Esophagus muscularis mucosa (tissue), 4 donors: Measurements from ENCODE around the gene TAF11. TPM values are rescaled to one million over a fixed set of nuclear protein-coding genes. Genes with fewer than 3 reads are reported as not detected.

ENCODE experiments used
- DNase-seq: peaks from one replicate; pipeline ENCODE4 v3.0.0-alpha.2; 2017; ENCODE audit errors: extremely low spot score
- H3K27ac ChIP-seq, 4 donors: fragments of 200-600 bp; sonication (generic); replicated peaks in 1 of 4; 1 replicate in 3 of 4; 2 replicates in 1 of 4; pipeline ENCODE4 v1.5.1; 2016 to 2019; ENCODE audit warnings: mild to moderate bottlenecking in 1 of 4
- H3K27me3 ChIP-seq, 4 donors: fragments of 200-600 bp; sonication (generic); one replicate each; pipeline versions ENCODE4 v1.5.1 to v1.6.0; 2016 to 2019
- H3K36me3 ChIP-seq, 4 donors: fragments of 200-600 bp; sonication (generic); one replicate each; pipeline ENCODE4 v1.5.1; 2016 to 2019
- H3K4me1 ChIP-seq, 4 donors: fragments of 200-600 bp; sonication (generic); one replicate each; pipeline ENCODE4 v1.5.1; 2016 to 2019
- H3K4me3 ChIP-seq, 4 donors: fragments of 200-600 bp; sonication (generic); 1 replicate in 2 of 4; 2 replicates in 2 of 4; pipeline ENCODE4 v1.5.1; 2016 to 2019; ENCODE audit warnings: mild to moderate bottlenecking in 4 of 4, moderate library complexity in 1 of 4
- H3K9me3 ChIP-seq, 4 donors: fragments of 200-600 bp; sonication (generic); 1 replicate in 3 of 4; 2 replicates in 1 of 4; pipeline ENCODE4 v1.5.1; 2016 to 2019
- EP300 ChIP-seq: sonication (generic); formaldehyde crosslinking; IDR thresholded peaks from one replicate; pipeline ENCODE4 v1.6.1; 2017; ENCODE audit warnings: antibody characterized with exemption
- POLR2A ChIP-seq: fragments of 450-650 bp; IDR thresholded peaks from one replicate; pipeline ENCODE4 v1.6.1; 2017; ENCODE audit warnings: antibody characterized with exemption, moderate library complexity, mild to moderate bottlenecking, low read depth
- POLR2AphosphoS5 ChIP-seq, 2 donors: sonication (generic); formaldehyde crosslinking; IDR thresholded peaks; one replicate each; pipeline ENCODE4 v1.6.1; 2017; ENCODE audit warnings: antibody characterized with exemption in 2 of 2
- WGBS: methylation state at CpG from one replicate; pipeline ENCODE4 v1.1.5; 2018; 5-methylcytosine and 5-hydroxymethylcytosine counted together
- intact Hi-C: fragments of 100-400 bp; cut with DNase I; formaldehyde crosslinking; loops from one replicate; pipeline ENCODE4 v1.15.1; 2023
- total RNA-seq, 4 donors: library from RNA; depleted of rRNA; stranded (reverse); fragments of >200 nt; gene quantifications; one replicate each; pipeline versions ENCODE4 v1.1.0 to v1.2.1, GENCODE V29; 2016
- TF ChIP-seq, protein P1 (sequence below), 3 experiments: fragments of 200-600 bp in 2 of 3; fragments of 450-650 bp in 1 of 3; sonication (generic) in 2 of 3; IDR thresholded peaks; one replicate each; pipeline ENCODE4 v1.5.1; 2017 to 2019; ENCODE audit warnings: antibody characterized with exemption in 3 of 3, mild to moderate bottlenecking in 2 of 3, moderate library complexity in 1 of 3

Gene TAF11
- total RNA-seq, 4 donors from 2014 or later, result 18.2 to 26.2 (median 25.4) TPM

DNA sequence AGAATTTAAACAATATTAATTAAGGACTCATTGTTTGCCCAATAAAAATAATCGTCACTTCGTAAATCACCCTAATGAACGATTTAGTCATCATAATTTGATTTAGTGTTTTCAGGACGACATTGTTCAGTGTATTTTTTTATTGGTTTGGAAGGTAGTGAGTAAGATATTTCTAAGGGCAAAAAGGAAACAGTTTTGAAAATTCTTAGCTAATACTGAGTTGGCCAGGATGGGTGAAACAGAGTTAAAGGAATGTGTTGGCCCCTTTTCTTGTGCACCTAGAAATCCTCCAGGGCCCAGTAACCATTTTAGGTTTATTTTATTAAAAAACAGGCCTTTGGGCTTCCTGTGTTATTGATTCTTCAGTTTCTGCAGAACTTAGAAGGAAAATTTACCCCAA is 26.5 kb upstream of the TAF11 start:
- TF ChIP-seq, protein P1, sequence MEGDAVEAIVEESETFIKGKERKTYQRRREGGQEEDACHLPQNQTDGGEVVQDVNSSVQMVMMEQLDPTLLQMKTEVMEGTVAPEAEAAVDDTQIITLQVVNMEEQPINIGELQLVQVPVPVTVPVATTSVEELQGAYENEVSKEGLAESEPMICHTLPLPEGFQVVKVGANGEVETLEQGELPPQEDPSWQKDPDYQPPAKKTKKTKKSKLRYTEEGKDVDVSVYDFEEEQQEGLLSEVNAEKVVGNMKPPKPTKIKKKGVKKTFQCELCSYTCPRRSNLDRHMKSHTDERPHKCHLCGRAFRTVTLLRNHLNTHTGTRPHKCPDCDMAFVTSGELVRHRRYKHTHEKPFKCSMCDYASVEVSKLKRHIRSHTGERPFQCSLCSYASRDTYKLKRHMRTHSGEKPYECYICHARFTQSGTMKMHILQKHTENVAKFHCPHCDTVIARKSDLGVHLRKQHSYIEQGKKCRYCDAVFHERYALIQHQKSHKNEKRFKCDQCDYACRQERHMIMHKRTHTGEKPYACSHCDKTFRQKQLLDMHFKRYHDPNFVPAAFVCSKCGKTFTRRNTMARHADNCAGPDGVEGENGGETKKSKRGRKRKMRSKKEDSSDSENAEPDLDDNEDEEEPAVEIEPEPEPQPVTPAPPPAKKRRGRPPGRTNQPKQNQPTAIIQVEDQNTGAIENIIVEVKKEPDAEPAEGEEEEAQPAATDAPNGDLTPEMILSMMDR (IDR thresholded peaks at IDR 0.05), result no peak
- TF ChIP-seq POLR2AphosphoS5 (IDR thresholded peaks at IDR 0.05), result no peak
- TF ChIP-seq EP300, result no peak
- no peak for TF ChIP-seq POLR2A
- intact Hi-C loops, result no loop called here
- 90% methylated on average over 4 of the region's 4 CpGs for WGBS
- Histone ChIP-seq H3K27me3 (no peaks in the 10 kb centered on the region), H3K36me3 (no peaks in the 10 kb centered on the region), H3K4me1 (peaks cover 14 to 33% (median 23%) of the 10 kb centered on the region in 4 donors), H3K4me3 (no peak overlapping the region), H3K27ac (no peak overlapping the region), H3K9me3 (no peaks in the 10 kb centered on the region)
- no peak for DNase-seq

DNA sequence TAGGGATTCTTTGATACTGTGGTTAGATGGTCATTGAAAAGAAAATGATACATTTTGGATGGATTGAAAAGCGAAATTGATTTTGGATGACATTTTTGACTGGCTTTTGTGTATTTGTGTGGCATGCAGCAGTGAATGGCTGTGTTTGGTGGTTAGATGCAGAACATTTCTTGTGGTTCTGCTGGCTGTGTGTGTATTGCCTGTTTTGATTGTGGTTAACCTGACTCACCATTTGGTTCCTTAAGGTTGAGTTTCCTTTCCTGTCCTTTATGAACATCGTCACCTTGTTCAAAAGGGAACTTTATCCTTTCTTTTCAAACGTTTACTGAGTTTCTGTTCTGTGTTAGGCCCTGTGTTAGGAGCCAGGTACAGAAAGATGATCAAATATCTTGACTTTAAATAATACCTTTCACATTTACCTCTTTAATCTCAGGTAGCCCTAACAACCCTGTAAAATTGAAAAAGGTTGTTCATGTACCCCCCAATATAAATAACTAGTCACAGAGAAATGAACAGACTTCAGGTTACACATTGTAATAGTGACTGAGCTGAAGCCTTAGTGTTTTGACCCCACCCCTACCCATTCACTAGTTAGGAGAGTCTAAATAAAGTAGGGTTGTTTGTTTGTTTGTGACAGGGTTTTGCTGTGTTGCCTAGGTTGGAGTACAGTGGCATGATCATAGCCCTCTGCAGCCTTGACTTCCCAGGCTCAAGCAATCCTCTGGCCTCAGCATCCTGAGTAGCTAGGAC is 25.0 kb upstream of the TAF11 start:
- WGBS, result 84% methylated on average over 3 of the region's 3 CpGs
- H3K4me1 ChIP-seq, result peaks cover 10 to 23% (median 18%) of the 10 kb centered on the region in 4 donors
- H3K27me3 ChIP-seq, result no peaks in the 10 kb centered on the region
- H3K9me3 ChIP-seq, result no peaks in the 10 kb centered on the region
- H3K36me3 ChIP-seq, result no peaks in the 10 kb centered on the region
- TF ChIP-seq, protein P1 (IDR thresholded peaks at IDR 0.05), result no peak
- TF ChIP-seq POLR2A (no peak), POLR2AphosphoS5 (IDR thresholded peaks at IDR 0.05) (no peak), EP300 (no peak)
- intact Hi-C loops, result no loop called here
- no peak overlapping the region for H3K4me3 ChIP-seq
- no peak for DNase-seq
- no peak overlapping the region for H3K27ac ChIP-seq

DNA sequence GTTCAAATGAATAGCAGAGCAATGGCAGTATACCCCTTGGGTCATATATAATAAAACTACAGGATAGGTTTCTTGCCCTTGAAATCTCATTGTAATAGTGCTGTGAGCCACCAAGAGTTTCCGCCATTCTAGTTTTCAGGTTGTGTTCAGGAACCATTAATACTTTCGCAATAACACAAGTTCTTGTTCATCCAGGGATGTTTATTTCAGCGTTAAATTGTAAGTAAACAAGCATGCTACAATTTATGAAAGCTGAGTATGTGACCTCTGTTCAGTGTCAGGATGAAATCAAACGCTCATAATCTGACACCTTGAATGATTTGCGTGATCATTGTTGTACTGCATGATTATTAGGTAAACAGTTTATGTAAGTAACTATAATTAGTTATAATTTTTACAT is 24.0 kb upstream of the TAF11 start:
- intact Hi-C loops, result no loop called here
- no peak for TF ChIP-seq POLR2A
- TF ChIP-seq POLR2AphosphoS5 (IDR thresholded peaks at IDR 0.05), result no peak
- TF ChIP-seq, protein P1 (IDR thresholded peaks at IDR 0.05), result no peak
- TF ChIP-seq EP300, result no peak

DNA sequence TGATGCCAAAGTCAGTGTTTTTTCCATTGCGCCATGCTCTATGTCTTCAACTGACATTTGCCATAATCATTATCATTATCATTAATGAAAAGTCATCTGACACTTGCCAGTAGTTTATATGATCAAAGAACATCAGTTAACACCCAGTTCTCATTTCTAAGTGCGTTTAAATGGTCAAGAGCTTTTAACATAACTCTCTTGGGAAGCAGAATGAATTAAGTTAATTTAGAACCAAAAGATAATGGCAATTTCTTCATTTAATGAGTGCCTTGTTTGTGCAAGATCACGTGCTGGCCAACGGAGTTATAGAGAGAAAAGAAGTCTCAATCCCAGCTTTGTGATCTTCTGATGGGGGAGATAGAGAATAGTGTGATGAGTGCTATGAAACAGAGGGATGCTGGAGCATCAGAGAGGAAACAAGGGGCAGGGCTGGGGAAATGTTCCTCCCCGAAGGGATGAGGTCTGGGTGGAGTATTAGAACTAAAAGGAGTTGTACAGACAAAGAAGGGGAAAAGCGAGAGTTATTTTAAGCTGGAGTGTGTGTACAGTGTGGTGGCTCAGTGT is 21.6 kb upstream of the TAF11 start:
- intact Hi-C loops, result no loop called here
- Histone ChIP-seq H3K36me3 (no peaks in the 10 kb centered on the region), H3K4me3 (no peak overlapping the region), H3K9me3 (no peaks in the 10 kb centered on the region), H3K27me3 (no peaks in the 10 kb centered on the region), H3K4me1 (peaks cover 0 to 4% (median 0%) of the 10 kb centered on the region in 4 donors), H3K27ac (no peak overlapping the region)
- TF ChIP-seq POLR2AphosphoS5 (IDR thresholded peaks at IDR 0.05) (no peak), EP300 (no peak), POLR2A (no peak)
- TF ChIP-seq, protein P1 (IDR thresholded peaks at IDR 0.05), result no peak
- no peak for DNase-seq
- WGBS, result 86% methylated on average over 6 of the region's 6 CpGs

More for the DNA sequence above, 24.0 kb upstream of the TAF11 start:
- DNase-seq, result no peak
- no peak overlapping the region for H3K27ac ChIP-seq
- H3K4me1 ChIP-seq, result peaks cover 0 to 14% (median 9%) of the 10 kb centered on the region in 4 donors
- 93% methylated on average over 5 of the region's 5 CpGs for WGBS
- no peaks in the 10 kb centered on the region for H3K27me3 ChIP-seq
- H3K9me3 ChIP-seq, result no peaks in the 10 kb centered on the region
- no peaks in the 10 kb centered on the region for H3K36me3 ChIP-seq
- no peak overlapping the region for H3K4me3 ChIP-seq
